ENCODE results near the gene CYP39A1.

DNA sequence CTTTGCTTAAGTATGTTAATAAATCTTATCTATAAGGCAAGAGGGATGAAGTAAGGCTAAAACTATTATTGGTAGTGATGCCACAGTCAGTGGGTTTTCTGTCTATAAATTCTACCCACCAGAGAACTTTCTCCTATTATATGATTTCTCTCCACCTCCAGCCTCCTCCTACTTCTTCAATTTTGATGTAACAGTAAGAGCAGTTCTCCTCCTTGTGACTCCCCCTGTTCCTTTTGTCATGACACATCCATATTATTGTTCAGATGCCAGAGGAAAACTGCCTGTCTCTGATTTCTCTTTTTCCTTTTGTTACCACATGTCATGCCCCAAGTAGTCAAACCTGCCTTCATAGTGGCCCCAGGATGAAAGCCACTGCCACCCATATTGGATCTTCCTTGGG, 152.2 kb downstream of the CYP39A1 start:
- no peak for TF ChIP-seq CTCF (IDR thresholded peaks at IDR 0.05)
- TF ChIP-seq POLR2A (IDR thresholded peaks at IDR 0.05), result no peak

Measured in prostate gland (tissue), 2 donors.